ENCODE measurements around the gene PCDHGA5.
"Not testable (repeated sequence)": the region's sequence is repeated elsewhere in the genome, so short reads cannot be mapped to it uniquely, and the experiment has no call there.

Gene PCDHGA5

DNA sequence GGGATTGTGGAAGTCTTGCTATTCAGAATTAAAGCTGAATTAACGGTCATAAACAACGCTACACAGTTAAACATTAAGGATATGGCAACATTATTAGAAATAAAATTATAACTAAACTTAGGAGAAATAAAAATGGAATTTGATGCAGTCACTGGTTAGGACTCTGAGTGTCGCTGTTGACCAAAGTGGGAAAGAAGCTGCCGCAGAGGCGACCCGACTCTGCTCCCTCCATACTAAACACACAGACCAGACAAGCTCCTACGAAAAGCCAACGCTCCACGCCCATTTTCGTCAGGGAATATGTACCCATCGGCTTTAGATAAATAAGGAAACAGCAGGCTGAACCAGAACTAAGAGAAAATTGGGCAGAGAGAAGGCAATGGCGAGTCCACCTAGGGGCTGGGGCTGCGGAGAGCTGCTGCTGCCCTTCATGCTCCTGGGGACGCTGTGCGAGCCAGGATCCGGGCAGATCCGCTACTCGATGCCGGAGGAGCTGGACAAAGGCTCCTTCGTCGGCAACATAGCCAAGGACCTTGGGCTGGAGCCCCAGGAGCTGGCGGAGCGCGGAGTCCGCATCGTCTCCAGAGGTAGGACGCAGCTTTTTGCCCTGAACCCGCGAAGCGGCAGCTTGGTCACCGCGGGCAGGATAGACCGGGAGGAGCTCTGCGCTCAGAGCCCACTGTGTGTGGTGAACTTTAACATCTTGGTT lies at the start of gene PCDHGA5:
Gene PCDHGA5 (plus strand): TSS at position 211 of the 709 bp plus-strand sequence. CDS start 169 bp downstream, at position 380.
- DNase-seq = no peak

- not testable (repeated sequence) for DNase-seq
Measured at GRCh38 chr5:141316963-141317362, 47.0 kb upstream of the PCDHGA5 start.

GRCh38 chr5:141319202-141319601 lies 44.8 kb upstream of the PCDHGA5 start:
- DNase-seq = no peak

GRCh38 chr5:141319699-141320098 lies 44.3 kb upstream of the PCDHGA5 start:
- DNase-seq = no peak

DNA sequence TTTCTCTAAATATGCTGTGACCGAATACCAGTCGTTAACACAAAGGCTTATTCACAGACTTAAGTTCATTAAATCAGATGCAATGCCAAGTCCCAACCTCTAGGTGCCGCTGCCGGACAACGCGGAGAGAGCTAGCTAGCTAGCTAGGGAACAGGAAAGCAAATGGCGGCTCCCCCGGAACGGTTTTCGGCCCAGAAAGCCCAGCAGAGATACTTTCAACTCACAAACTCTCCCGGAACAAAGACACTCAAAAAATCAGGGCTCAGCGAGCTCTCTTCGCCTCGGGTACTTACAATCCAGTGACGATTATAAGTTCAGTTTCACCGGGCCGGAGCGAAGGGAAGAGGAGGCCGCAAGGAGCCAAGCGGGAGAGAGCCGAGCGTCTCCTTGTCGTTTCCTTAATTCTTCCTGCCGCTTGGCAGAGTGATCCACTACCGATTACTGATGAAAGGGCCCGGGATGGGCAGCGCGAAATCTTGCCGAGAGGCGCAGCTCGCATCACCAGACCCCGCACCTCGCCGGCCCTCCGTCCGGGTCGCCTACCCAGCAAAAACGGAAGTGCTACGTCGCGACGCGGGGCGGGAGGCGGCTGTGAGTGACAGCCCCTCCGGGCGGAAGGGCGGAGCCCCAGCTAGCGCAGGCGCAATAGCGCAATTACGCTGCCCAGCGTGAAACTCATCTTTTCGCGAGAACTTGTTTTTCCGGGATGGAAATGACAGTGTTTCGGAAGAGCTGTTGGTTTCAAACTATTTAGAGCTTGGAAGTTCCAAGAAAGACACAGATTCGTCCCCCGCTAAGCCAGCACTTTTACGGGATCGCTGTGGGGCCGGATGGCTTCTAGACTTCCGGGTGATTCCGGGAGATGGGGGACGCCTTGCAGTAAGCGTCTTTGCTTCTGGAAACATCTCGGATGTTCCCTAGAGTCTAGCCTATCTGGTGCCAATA lies 43.5 kb upstream of the PCDHGA5 start, which contains the start of gene TAF7:
Gene TAF7 (minus strand): TSS at position 560 of the 945 bp plus-strand sequence. CDS start 740 bp downstream, outside the sequence.
- peak; percentile 96 to 98 (median 97) for DNase-seq

DNA sequence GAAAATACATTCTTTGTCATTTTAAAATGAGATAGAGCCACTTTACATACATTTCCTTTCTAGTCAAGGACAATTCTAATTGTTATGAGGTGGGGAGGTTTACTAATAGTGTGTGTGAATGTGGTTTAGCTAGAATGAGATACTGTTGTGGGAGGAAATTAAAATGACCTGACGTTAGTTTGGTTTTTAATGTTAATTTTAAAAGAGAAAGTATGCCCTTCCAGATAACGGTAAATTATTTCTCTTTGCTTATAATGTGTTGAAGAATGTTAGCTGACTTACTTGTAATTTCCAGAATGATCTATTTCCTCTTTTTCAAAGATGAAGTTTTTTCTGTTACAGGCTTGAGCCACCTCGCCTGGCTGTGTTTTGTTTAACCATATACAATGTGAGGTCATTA lies 41.7 kb upstream of the PCDHGA5 start:
- no peak for DNase-seq

- peak; percentile 39 to 53 (median 51) for DNase-seq
Measured at GRCh38 chr5:141326088-141326854, 37.7 kb upstream of the PCDHGA5 start.

DNA sequence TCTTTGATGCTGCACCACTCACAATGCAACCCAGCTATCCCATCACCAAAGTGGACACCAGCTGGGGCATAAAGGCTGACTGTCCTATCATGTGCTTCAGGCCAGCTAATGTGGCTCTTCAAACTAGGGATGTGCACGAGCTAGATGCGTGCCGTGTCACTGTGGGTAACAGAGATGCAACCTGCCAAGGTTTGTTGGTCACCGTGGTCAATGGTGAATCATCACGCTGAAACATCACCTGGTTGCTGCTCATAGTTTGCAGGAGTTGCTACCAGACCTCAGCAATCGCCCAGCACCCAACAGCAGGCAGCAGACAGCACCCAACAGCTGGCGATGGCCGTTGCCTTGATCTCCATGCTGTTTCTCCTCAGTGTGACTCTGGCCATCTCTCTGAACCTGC lies 35.7 kb upstream of the PCDHGA5 start:
- no peak for DNase-seq

DNA sequence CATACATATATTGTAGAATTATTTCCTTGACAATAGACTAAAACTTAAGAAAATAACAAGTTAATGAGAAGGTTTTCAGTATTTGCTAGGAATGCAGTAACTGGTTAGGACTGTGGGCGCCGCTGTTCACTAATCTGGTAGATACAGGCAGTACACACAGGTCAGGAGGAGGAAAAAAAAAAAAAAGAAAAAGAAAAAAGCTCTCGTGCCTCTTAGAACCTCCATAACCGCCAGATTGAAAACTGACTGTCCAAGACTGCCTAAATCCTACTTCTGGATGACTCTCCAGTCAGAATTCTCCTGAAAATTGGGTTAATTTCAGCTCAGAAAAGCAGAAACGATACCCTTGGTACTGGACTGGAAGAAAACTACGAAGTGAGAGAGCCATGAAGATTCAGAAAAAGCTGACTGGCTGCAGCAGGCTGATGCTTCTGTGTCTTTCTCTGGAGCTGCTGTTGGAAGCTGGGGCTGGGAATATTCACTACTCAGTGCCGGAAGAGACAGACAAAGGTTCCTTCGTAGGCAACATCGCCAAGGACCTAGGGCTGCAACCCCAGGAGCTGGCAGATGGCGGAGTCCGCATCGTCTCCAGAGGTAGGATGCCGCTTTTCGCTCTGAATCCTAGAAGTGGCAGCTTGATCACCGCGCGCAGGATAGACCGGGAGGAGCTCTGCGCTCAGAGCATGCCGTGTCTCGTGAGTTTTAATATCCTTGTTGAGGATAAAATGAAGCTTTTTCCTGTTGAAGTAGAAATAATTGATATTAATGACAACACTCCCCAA lies 33.5 kb upstream of the PCDHGA5 start, which contains the start of gene PCDHGA1:
Gene PCDHGA1 (plus strand): TSS at position 216 of the 782 bp plus-strand sequence.
- DNase-seq = peak in 1 of 3 donors; percentile 16

DNA sequence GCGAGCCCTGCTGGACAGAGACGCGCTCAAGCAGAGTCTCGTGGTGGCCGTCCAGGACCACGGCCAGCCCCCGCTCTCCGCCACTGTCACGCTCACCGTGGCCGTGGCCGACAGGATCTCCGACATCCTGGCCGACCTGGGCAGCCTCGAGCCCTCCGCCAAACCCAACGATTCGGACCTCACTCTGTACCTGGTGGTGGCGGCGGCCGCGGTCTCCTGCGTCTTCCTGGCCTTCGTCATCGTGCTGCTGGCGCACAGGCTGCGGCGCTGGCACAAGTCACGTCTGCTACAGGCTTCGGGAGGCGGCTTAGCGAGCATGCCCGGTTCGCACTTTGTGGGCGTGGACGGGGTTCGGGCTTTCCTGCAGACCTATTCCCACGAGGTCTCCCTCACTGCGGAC lies 31.4 kb upstream of the PCDHGA5 start:
- not testable (repeated sequence) for DNase-seq

DNA sequence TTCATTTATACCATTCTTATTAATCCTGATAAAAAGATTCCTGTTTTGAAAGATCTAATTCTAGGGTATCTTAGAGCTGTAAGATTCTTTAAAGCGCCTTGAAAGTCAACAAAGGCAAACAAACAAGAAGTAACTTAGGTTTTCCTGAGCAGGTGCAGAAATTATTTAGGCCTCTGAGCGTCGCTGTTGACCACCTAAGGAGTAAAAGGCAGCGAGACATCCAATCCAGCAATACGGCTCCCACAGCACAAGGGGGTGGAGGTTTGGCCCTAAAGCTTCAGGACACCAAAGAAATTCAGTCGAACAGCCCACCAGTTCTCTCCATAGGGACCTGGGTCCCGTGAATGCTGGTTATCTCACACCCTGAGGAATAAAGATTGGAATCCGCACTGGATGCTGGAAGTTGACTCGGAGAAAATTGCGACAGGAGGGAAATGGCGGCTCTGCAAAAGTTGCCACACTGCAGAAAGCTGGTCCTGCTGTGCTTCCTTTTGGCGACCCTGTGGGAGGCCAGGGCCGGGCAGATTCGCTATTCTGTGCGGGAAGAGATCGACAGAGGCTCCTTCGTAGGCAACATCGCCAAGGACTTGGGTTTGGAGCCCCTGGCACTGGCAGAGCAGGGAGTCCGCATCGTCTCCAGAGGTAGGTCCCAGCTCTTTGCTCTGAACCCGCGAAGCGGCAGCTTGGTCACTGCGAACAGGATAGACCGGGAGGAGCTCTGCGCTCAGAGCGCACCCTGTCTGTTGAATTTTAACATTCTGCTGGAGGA lies 25.2 kb upstream of the PCDHGA5 start, which contains the start of gene PCDHGA2:
Gene PCDHGA2 (plus strand): TSS at position 223 of the 769 bp plus-strand sequence.
- no peak for DNase-seq

GRCh38 chr5:141340781-141341354 lies 23.1 kb upstream of the PCDHGA5 start:
- DNase-seq = not testable (repeated sequence)

GRCh38 chr5:141342773-141343172 lies 21.2 kb upstream of the PCDHGA5 start:
- no peak for DNase-seq

GRCh38 chr5:141343242-141343952 lies 20.6 kb upstream of the PCDHGA5 start, which contains the start of gene PCDHGA3:
Gene PCDHGA3, plus strand, starts transcription at chr5:141343829. Its CDS starts 205 bp downstream, at chr5:141344034.
- peak; percentile 32 to 38 (median 35) for DNase-seq

DNA sequence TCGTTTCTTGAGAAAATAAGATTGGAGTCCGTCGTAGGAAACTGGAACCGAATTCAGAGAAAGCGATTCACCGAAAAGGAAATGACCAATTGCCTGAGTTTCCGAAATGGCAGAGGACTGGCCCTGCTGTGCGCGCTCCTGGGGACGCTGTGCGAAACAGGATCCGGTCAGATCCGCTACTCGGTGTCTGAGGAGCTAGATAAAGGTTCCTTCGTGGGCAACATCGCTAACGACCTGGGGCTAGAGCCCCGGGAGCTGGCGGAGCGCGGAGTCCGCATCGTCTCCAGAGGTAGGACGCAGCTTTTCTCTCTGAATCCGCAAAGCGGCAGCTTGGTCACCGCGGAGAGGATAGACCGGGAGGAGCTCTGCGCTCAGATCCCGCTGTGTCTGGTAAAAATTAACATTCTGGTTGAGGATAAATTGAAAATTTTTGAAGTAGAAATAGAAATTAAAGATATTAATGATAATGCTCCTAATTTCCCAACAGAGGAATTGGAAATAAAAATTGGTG lies 20.0 kb upstream of the PCDHGA5 start:
- no peak for DNase-seq

DNA sequence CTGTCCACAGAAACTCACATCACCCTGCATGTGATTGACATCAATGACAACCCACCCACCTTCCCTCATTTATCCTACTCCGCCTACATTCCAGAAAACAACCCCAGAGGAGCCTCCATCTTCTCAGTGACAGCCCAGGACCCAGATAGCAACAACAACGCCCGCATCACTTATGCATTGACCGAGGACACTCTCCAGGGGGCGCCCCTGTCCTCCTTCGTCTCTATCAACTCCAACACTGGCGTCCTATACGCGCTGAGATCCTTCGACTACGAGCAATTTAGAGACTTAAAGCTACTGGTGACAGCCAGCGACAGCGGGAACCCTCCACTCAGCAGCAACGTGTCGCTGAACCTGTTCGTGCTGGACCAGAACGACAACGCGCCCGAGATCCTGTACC lies 18.6 kb upstream of the PCDHGA5 start:
- no peak for DNase-seq

DNA sequence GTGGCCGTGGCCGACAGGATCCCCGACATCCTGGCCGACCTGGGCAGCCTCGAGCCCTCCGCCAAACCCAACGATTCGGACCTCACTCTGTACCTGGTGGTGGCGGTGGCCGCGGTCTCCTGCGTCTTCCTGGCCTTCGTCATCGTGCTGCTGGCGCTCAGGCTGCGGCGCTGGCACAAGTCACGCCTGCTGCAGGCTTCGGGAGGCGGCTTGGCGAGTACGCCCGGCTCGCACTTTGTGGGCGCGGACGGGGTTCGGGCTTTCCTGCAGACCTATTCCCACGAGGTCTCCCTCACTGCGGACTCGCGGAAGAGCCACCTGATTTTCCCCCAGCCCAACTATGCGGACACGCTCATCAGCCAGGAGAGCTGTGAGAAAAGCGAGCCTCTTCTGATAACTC lies 17.9 kb upstream of the PCDHGA5 start:
- not testable (repeated sequence) for DNase-seq

- DNase-seq = peak in 2 of 3 donors; percentile 31 to 51
Measured at GRCh38 chr5:141349917-141350619, 13.9 kb upstream of the PCDHGA5 start, which contains the start of gene PCDHGB1. Gene PCDHGB1, plus strand, starts transcription at chr5:141350099. Its CDS starts 162 bp downstream, at chr5:141350261.

DNA sequence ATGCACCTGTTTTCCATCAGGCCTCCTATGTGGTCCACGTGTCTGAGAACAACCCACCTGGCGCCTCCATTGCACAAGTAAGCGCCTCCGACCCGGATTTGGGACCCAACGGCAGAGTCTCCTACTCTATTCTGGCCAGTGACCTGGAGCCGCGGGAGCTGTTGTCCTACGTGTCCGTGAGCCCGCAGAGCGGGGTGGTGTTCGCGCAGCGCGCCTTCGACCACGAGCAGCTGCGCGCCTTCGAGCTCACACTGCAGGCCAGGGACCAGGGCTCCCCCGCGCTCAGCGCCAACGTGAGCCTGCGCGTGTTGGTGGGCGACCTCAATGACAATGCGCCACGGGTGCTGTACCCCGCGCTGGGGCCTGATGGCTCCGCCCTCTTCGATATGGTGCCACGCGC lies 12.4 kb upstream of the PCDHGA5 start:
- no peak for DNase-seq

Measured in suppressor macrophage treated with lipopolysaccharide for 1 hour (primary cell).